H1 (cell line): ENCODE results near the gene CMTM1. TPM values are rescaled to one million over a fixed set of nuclear protein-coding genes. Genes with fewer than 3 reads are reported as not detected.

Experiments used
- ASH2L ChIP-seq: fragments of 200-600, 300-600 bp; sonication (generic); IDR thresholded peaks from one replicate; pipeline ENCODE4 v1.7.1; 2017; ENCODE audit warnings: low read length
- CHD1 ChIP-seq: IDR thresholded peaks from 2 replicates; pipeline ENCODE4 v1.6.1; 2012; ENCODE audit warnings: low read depth, low read length, improper control_type of control experiment
- CHD2 ChIP-seq: IDR thresholded peaks from 2 replicates; pipeline ENCODE4 v1.6.1; 2012; ENCODE audit warnings: low read length, improper control_type of control experiment
- CHD7 ChIP-seq: fragments of 300-600 bp; sonication (generic); IDR thresholded peaks from 2 replicates; pipeline ENCODE4 v1.7.1; 2012; ENCODE audit warnings: low read length, moderate library complexity, mild to moderate bottlenecking, inconsistent platforms; ENCODE audit not compliant: insufficient replicate concordance
- KDM1A ChIP-seq: fragments of 200-600, 300-600 bp; sonication (generic); IDR thresholded peaks from 2 replicates; pipeline ENCODE4 v1.7.1; 2016; ENCODE audit warnings: mild to moderate bottlenecking, low read length, borderline replicate concordance
- SP4 ChIP-seq: IDR thresholded peaks from 2 replicates; pipeline ENCODE4 v1.6.1; 2012; ENCODE audit warnings: low read length, inconsistent platforms
- polyA plus RNA-seq, 7 experiments: library from polyadenylated mRNA; depleted of rRNA in 3 of 7; stranded (reverse) in 5 of 7; unstranded in 2 of 7; fragments of >200 nt in 5 of 7; fragments of 200-250 nt in 2 of 7; gene quantifications; 1 replicate in 5 of 7; 2 replicates in 1 of 7; 4 replicates in 1 of 7; pipeline versions ENCODE4 v1.2.1 to v1.2.3, GENCODE V29; 2011 to 2013; ENCODE audit warnings: missing spikeins in 2 of 7, mixed read lengths in 2 of 7
- total RNA-seq: library from RNA; stranded (reverse); fragmentation: NEBNext Ultra II Directional; extraction: Animal tissue kit (Norgen Biotek cat#: 25700); gene quantifications from 2 replicates; pipeline ENCODE4 v1.2.1, GENCODE V29; 2021

The CMTM1 gene
- total and polyA plus RNA-seq, 2 of the 8 experiments (the other 6 are each of a cell fraction or from before 2014, with no cell fraction given): 1.2 to 2.0 TPM

GRCh38 chr16:66600477-66600876, 34.2 kb downstream of the CMTM1 start (continued):
- no peak for TF ChIP-seq CHD7
- TF ChIP-seq SP4: no peak
- no peak for TF ChIP-seq KDM1A
- no peak for TF ChIP-seq ASH2L
- no peak for TF ChIP-seq CHD2
- TF ChIP-seq CHD1: no peak
